ENCODE results near the gene EFCAB6. TPM values are rescaled to one million over a fixed set of nuclear protein-coding genes. Genes with fewer than 3 reads are reported as not detected.

The EFCAB6 gene
- total and polyA plus RNA-seq, 9 of the 15 experiments (the other 6 are each of a cell fraction or from before 2014, with no cell fraction given): 0.06 TPM; not detected in 8

GRCh38 chr22:43497956-43498855, 313.9 kb downstream of the EFCAB6 start:
- ChIA-PET CTCF (ENCODE audit: low intra/inter-chr PET ratio) (no interaction called here), POLR2A (interaction anchor here (0.6 kb wide), 1 partner anchor 353 kb away, joined by 3 read pairs; no protein-coding TSS in a partner anchor)
- Histone ChIP-seq H3K27me3 (ENCODE audit: control insufficient read depth in 2 of 2, insufficient read depth in 2 of 2, low read length in 2 of 2) (no peaks in the 10 kb centered on the region), H3K27ac (ENCODE audit: extremely low read depth, low read depth, low read length) (no peak overlapping the region), H3K79me2 (ENCODE audit: control insufficient read depth, insufficient read depth, low read length) (no peaks in the 10 kb centered on the region), H3K4me3 (no peak overlapping the region), H4K20me1 (replicated peaks; ENCODE audit: control insufficient read depth, insufficient read depth, low read length) (no peaks in the 10 kb centered on the region), H3K4me2 (ENCODE audit: insufficient read depth, low read length) (no peak overlapping the region), H3K36me3 (ENCODE audit: control insufficient read depth, insufficient read depth, low read length) (no peaks in the 10 kb centered on the region), H3K9ac (ENCODE audit: insufficient read depth in 1 of 2, low read depth in 2 of 2, low read length in 2 of 2) (no peak overlapping the region), H3K9me3 (replicated peaks; ENCODE audit: control insufficient read depth, insufficient read depth, low read depth, low read length) (no peaks in the 10 kb centered on the region), H2AFZ (ENCODE audit: low read depth, low read length) (no peak overlapping the region), H3K4me1 (replicated peaks in 1 of 2; ENCODE audit: control insufficient read depth in 2 of 2, insufficient read depth in 2 of 2, low read length in 2 of 2) (no peaks in the 10 kb centered on the region), H3K9me1 (ENCODE audit: control insufficient read depth, insufficient read depth, low read length) (no peaks in the 10 kb centered on the region)
- WGBS (ENCODE audit: insufficient coverage, low coverage, missing lambda C conversion rate): 0% methylated on average over 6 of the region's 16 CpGs
- DNase-seq (ENCODE audit: extremely low read depth in 1 of 4, low spot score in 3 of 4) (no peak), FAIRE-seq (no peak), ATAC-seq (no peak)
- in situ Hi-C loops (cut with MboI): no loop called here
- intact Hi-C loops (cut with micrococcal nuclease): no loop called here
- TF ChIP-seq ZNF75A (CRISPR knock-in tag; IDR thresholded peaks at IDR 0.05) (no peak), E4F1 (CRISPR knock-in tag; IDR thresholded peaks at IDR 0.05; ENCODE audit: borderline replicate concordance) (no peak), ZNF57 (CRISPR knock-in tag; IDR thresholded peaks at IDR 0.05) (no peak), ARID2 (IDR thresholded peaks at IDR 0.05) (no peak), U2AF1 (optimal IDR thresholded peaks at IDR 0.05; ENCODE audit: low read depth, low read length) (no peak), SMARCA5 (IDR thresholded peaks at IDR 0.05) (no peak)
- no TSS peak for BruUV-seq (replicated peaks)

All from K562 (cell line).